Measurements from ENCODE around the gene DLEU7.

DLEU7 gene

GRCh38 chr13:50842251-50842989 is 1.1 kb downstream of the DLEU7 start:
- no peak for DNase-seq

- DNase-seq, result no peak
These were observed 1.7 kb downstream of the DLEU7 start for GRCh38 chr13:50841786-50842185.

- DNase-seq, result no peak
These were observed 3.2 kb downstream of the DLEU7 start for GRCh38 chr13:50840284-50840683.

GRCh38 chr13:50839828-50840227 is 3.7 kb downstream of the DLEU7 start:
- no peak for DNase-seq

- DNase-seq, result no peak
These were observed 4.8 kb downstream of the DLEU7 start for GRCh38 chr13:50838701-50839100.

GRCh38 chr13:50838031-50838430 is 5.5 kb downstream of the DLEU7 start:
- no peak for DNase-seq

GRCh38 chr13:50831512-50831911 is 12.0 kb downstream of the DLEU7 start:
- DNase-seq, result no peak

- DNase-seq, result no peak
These were observed 13.6 kb downstream of the DLEU7 start for GRCh38 chr13:50829896-50830295.

GRCh38 chr13:50829226-50829625 is 14.3 kb downstream of the DLEU7 start:
- DNase-seq, result no peak

GRCh38 chr13:50826035-50826434 is 17.5 kb downstream of the DLEU7 start:
- no peak for DNase-seq

- no peak for DNase-seq
These were observed 31.2 kb downstream of the DLEU7 start for GRCh38 chr13:50812242-50812641.

GRCh38 chr13:50810998-50811397 is 32.5 kb downstream of the DLEU7 start:
- DNase-seq, result peak in 1 of 2 donors; percentile 87

- no peak for DNase-seq
These were observed 33.0 kb downstream of the DLEU7 start for GRCh38 chr13:50810468-50810867.

- DNase-seq, result no peak
These were observed 34.1 kb downstream of the DLEU7 start for GRCh38 chr13:50809133-50810090.

- no peak for DNase-seq
These were observed 37.7 kb downstream of the DLEU7 start for GRCh38 chr13:50805805-50806204.

- DNase-seq, result peak; percentile 22 to 68
These were observed 42.2 kb downstream of the DLEU7 start for GRCh38 chr13:50801087-50801931.

GRCh38 chr13:50800091-50800739 is 43.3 kb downstream of the DLEU7 start:
- no peak for DNase-seq

GRCh38 chr13:50798923-50799322 is 44.6 kb downstream of the DLEU7 start:
- no peak for DNase-seq

- DNase-seq, result no peak
These were observed 46.4 kb downstream of the DLEU7 start for GRCh38 chr13:50797091-50797490.

- DNase-seq, result no peak
These were observed 47.0 kb downstream of the DLEU7 start for GRCh38 chr13:50796463-50796862.

GRCh38 chr13:50794226-50794625 is 49.3 kb downstream of the DLEU7 start:
- DNase-seq, result peak in 1 of 2 donors; percentile 18

- no peak for DNase-seq
These were observed 50.5 kb downstream of the DLEU7 start for GRCh38 chr13:50793026-50793425.
